CD4-positive, alpha-beta T cell treated with Interleukin-4 for 4 hours (primary cell): ENCODE data around the gene RPP40.

ENCODE experiments used
- DNase-seq: peaks from one replicate; pipeline ENCODE4 v3.0.0-alpha.2; 2020

The RPP40 gene

DNA sequence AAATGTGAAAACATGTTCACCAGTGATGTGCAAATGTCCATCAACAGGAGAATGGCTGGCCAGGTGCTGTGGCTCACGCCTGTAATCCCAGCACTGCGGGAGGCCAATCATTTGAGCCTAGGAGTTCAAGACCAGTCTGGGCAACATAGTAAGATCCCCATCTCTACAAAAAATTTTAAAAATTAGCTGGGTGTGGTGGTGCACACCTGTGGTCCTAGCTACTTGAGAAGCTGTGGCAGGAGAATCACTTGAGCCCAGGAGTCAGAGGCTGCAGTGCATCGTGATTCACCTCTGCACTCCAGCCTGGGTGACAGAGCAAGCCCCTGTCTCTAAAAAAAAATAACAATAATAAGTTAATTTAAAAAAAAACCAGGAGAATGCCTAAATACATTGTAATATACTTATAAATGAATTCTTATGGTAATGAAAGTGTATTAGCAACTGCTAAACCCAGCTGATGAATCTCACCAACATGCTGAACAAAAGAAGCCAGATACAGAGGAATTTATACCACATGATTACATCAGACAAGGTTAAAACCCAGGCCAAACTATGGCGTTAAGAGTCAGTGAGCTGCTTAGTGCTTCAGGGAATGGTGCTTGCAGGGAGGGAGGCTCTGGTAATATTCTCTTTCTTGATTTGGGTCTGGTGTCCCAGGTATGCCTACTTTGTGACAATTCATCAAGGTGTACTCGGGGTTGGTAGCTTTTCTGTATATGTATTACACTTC, 36.4 kb downstream of the RPP40 start:
- no peak for DNase-seq

DNA sequence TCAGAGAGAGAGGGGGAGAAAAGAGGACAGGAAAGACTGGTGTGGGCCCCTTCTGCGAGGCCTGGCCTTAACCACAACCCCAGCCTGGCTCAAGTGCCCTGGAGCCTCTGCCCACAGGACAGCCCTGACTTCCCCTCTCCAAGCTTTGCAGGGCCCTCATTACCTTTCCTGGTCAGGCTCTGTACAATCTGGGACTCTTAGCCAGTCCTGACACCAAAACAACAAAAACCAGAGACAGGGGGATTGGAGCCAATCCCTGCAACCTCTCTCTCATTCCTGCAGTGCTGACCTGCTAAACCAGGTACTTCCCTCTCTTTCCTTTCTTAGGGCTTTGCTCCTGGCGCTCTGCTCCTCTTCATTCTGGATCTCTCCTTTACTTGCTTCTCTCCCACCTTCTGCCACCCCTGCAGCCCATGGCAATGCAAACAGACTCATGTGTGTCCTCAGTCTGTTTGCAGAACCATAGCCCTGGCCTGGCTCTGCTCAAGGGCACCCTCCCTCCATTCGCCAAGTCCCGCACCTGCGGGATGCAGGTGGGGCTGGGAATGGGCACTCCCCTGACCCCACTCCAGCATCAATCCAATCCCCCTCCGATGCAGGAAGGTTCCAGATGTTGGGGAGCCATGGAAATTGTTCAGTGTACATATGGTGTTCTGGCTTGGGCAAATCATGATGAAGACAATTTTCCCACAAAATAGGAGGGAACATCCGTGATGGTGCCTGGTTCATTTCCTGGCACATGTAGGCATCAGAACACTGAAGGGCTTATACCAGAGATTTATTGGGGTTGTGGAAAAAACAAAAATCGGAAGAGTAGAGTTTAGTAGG, 38.1 kb downstream of the RPP40 start:
- DNase-seq: no peak

- DNase-seq: no peak
Measured at GRCh38 chr6:4964675-4965561, 38.9 kb downstream of the RPP40 start.

- no peak for DNase-seq
Measured at GRCh38 chr6:4962905-4963304, 40.9 kb downstream of the RPP40 start.

- no peak for DNase-seq
Measured at GRCh38 chr6:4961322-4962168, 42.3 kb downstream of the RPP40 start.

- no peak for DNase-seq
Measured at GRCh38 chr6:4958624-4959023, 45.2 kb downstream of the RPP40 start.

GRCh38 chr6:4957521-4958231, 46.2 kb downstream of the RPP40 start:
- no peak for DNase-seq

GRCh38 chr6:4956625-4957024, 47.2 kb downstream of the RPP40 start:
- DNase-seq: no peak

GRCh38 chr6:4953440-4953839, 50.4 kb downstream of the RPP40 start:
- DNase-seq: no peak

DNA sequence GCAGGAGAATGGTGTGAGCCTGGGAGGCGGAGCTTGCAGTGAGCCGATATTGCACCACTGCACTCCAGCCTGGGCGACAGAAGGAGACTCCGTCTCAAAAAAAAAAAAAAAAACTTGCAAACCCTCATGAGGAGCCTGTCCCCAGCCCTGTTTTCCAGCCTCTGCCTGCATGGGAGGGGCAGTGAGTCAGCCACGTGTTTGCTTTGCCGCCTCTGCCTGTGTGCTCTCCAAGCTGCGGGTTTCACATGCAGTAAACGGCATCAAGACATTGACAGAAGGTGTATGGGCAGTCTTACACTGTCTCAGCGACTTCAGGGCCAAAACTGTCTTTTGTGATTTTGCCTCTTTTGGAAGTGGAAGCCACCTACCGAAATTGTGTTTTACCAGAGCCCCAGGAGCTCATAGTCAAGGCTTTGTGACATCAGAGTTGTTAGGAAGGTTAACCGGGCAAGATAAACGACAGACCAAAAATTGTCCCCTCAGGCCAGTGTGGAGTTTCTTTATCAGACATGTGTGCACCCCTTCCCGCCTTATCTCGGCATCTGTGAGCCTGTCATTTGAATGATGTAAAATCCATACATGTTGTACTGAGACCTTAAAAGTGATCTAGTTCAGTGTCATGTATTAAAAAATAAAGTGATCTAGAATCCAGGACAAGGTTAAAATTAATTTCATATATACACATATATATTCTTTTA, 52.9 kb downstream of the RPP40 start:
- no peak for DNase-seq

- no peak for DNase-seq
Measured at GRCh38 chr6:4950076-4950475, 53.8 kb downstream of the RPP40 start.

DNA sequence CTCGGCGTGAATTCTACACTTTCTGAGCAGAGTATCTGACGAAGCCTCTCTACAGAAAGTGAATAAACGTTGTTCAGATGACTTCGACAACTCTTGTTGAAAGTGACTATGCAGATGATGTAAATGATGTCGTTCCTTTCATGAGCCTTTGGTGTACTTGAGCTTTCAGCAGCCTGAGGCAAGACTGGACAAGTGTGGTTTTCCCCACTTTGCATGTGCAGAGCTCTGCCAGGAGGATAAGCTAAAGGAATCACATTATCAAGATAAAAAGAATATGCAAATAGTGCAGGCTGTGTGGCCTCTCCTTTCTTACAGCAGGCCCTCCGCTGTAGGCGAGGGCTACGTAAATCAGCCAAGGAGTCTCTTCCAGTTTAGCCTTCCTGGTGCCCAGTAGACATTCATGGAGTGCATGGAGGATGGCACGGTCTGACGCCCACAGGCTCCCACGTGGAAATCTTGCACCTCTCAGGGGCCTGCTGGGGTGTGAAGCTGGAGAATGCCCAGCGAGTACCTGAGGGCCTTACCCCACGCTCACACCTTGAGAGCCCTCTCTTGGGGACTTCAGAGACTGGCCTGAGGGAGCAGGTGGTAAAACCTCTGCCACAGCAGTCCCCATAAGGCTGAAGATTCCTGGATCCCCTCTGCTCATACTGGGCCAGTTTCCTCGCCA, 54.9 kb downstream of the RPP40 start:
- DNase-seq: no peak

DNA sequence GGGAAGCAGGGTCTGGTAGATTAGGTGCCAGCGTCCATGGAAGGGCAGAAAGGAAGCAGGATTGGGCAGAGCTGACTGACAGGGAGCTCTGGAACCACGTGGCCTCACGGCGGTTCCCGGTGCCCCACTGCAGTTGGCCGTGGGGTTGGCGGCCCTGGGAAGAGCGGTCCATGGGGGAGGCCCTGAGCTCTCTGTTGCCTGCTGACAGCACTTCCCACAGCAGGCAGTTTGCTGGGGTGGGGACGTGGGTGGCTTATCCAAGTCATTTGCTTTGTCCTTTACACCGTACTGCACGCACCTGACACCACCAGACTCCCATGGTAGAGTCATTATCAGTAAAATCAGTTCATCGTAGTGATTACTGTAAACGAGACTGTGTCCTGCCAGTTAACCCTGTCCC, 56.1 kb downstream of the RPP40 start:
- DNase-seq: no peak

- no peak for DNase-seq
Measured at GRCh38 chr6:4946521-4946920, 57.3 kb downstream of the RPP40 start.
